Loucy (cell line): Measurements from ENCODE around the gene ARG2.

ENCODE experiments used
- CTCF ChIP-seq: fragments of 200-600 bp; sonication (generic); conservative IDR thresholded peaks from 2 replicates; pipeline ENCODE4 v1.5.1; 2014; ENCODE audit warnings: mild to moderate bottlenecking, antibody characterized with exemption, low read length
- EZH2phosphoT487 ChIP-seq: fragments of 200-600 bp; IDR thresholded peaks from 2 replicates; pipeline ENCODE4 v1.6.1; 2018; ENCODE audit warnings: antibody characterized with exemption, mild to moderate bottlenecking, moderate library complexity, borderline replicate concordance

DNA sequence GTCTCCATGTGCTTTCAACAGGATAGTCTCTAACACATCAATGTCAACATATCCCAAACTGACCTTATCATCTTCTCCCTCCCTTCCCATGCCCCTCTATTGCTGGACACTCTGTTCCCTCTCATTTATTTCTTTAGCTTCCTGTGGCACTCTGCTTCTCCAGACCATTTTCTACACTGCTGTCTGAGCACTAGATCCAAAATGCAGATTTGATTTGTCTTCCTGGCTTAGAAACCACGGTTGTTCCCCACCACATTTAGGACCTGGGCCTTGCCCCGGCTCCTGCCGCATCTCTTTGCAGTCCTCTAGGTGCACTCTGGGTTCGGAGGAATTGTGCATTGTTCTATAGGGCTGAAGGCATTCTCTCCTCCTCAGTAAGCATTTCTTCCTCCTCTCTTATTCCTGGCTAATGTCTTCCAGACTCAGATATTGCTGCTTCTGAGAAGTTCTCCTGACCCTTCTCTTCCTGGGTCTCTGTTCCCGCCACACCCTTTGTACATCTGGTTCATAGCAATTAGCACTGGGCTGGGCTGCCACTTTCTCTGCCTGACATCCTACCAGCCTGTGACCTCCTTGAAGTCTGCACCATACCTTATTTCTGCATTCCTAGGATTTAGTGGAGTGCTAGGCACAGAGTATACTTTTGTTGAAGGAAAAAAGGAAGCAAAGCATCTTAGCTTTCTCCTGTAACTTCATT is 13.9 kb downstream of the ARG2 start:
- no peak for TF ChIP-seq EZH2phosphoT487
- TF ChIP-seq CTCF, result no peak
